Inferior parietal cortex (tissue), 1 donor: Measurements from ENCODE around the gene GMCL2.
"Not testable (repeated sequence)": the region's sequence is repeated elsewhere in the genome, so short reads cannot be mapped to it uniquely, and the experiment has no call there.

Experiments used
- DNase-seq: peaks from one replicate; pipeline ENCODE4 v3.0.0-alpha.2; 2016; ENCODE audit errors: extremely low spot score

Gene GMCL2

DNA sequence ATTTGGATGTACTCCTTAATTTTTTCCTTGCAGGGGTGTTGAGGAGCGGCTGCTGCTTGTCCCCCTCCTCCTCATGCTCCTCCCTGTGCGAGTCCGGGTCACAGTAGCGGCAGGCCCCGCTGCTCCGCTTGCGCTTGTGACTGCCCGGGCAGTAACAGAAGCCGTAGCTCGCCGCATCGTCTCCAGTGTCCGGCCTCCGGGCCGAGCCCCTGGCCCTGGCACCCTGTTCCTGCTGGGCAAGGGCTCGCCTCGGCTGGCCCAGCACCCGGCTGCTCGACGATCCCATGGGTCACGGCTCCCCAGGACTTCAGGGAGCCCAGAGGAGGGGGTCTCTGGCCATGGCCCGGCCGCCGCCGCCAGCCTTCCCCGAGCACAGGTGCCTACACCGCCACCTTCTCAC is at the start of gene GMCL2:
Gene GMCL2 (minus strand): TSS at position 358 of the 400 bp plus-strand sequence. CDS start 72 bp downstream, at position 286.
- DNase-seq, result no peak

DNA sequence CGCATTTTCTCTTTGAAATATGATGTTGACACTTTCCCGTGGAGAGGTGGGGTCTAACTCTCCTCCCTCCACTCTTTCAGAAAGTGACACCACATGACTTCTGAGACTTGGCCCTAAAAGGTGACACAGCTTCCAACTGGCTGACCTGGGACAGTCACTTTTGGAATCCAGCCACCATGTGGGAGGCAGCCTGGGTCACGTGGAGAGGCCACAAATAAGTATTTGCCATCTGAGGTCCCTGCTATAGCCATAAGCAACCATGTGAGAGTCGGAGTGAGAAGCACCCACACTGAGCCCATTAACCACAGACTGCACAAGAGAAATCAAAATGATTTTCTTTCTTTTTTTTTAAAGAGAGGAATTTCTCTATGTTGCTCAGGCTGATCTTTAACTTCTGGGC is 49.5 kb upstream of the GMCL2 start:
- DNase-seq, result peak; percentile 9

DNA sequence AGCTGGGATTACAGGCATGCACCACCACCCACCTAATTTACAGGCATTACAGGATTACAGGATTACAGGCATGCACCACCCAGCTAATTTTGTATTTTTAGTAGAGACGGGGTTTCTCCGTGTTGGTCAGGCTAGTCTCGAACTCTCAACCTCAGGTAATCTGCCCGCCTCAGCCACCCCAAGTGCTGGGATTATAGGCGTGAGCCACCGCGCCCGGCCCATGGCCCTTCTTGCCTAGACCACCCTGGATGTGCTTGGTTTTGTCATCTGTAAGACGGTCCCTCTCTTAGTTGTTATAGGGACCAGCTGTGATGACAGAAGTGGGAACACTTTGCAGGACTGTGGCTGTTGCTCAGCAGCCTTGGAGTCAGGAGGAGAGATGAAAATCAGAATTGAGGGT is 49.0 kb upstream of the GMCL2 start:
- DNase-seq, result no peak

- DNase-seq, result no peak
Observed at GRCh38 chr5:178235588-178235974, 48.4 kb upstream of the GMCL2 start.

DNA sequence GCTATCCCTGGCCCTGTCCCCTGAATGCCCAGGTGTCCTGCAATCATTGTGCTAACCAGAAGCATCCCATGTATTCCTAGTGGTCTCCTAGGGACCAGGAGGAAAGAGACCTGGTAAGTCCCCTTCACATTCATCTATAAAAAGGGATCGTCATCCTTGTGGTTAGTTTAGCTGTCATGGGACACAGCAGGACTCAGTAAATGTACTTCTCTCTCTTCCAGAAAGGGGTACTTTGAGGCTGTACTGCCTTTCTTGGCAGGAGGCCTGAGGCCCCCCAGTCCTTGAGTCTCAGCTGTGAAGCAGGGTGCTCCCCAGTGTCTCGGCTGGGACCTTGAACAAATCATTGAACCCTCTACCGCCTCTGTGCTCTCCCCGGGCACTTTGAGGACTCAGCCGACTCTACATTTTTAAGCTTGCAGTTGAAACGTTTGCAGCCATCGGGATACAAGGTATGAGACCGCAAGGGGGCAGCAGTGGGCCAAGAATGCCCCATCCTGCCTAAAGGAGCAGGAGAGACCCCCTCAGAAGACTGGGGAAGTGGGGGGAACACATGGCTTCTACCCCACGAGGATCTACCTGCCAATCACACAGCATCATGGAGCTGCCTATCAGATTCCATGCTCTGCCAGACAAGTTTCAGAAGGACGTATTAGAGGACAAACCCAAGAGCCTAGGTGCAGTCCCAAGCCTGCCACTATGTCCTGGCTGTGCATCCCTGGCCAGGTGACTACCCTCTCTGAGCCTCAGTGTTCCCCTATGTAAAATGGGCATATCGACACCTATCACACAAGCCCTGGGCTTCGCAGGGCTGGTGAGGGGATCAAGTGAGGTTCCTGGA is 47.8 kb upstream of the GMCL2 start:
- peak; percentile 77 for DNase-seq

DNA sequence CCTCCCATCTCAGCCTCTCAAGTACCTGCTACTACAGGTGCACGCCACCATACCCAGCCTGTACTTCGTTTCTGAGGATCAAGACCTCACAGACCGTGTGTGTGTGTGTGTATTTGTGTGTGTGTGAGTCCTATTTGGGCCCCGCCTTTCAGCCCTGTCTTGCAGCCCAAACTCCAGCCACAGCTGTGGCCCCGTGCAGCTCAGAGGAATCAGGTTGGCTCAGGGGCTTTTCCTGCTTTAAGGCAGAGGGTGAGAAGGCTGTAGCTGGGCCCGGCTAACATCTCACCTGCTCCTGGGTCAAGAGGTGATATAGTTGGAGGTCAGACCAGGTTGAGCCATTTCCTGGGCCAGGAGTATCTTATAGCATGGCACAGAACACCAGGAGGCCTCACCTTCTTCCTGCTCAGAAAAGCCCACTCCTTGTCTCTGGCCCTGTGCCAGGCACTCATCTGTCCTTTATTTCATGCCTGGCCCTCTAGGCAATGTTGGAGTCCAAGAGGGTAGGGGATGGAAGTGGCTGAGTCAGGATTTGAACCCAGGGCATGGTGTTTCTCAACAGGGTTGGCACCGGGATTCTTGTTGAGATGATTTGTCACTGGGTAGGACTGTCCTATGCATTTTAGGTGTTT is 47.1 kb upstream of the GMCL2 start:
- no peak for DNase-seq

DNA sequence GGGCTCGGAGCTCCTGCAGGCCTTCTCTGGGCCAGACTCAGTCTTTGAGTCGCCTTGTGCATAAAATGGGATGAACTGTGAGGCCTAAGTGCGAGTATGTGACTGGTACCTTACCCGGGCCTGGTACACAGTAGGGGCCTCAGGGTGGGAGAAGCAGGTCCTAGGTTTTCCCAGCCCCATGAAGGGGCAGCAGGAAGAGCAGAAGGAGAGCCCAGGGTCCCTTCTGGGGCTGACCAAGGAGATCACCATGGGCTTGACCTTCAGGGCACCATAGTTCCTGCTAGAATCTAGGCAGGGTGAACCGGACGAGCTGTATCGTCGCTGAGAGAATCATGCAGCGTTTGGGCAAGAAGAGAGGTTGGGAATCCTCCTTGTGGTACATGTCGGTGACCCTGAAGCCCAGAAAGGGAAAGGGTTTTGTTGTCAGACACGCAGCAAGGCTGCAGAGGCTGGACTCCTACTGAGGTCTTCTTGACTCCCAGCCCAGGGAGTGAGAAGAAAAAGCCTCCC is 45.8 kb upstream of the GMCL2 start:
- DNase-seq, result no peak

- DNase-seq, result peak; percentile 50
Observed at GRCh38 chr5:178232124-178232919, 45.2 kb upstream of the GMCL2 start, which contains the start of gene PHYKPL. Gene PHYKPL, minus strand, starts transcription at chr5:178232802. Its CDS starts 252 bp downstream, at chr5:178232550.

- no peak for DNase-seq
Observed at GRCh38 chr5:178231539-178232123, 44.5 kb upstream of the GMCL2 start.

GRCh38 chr5:178230879-178231538 is 43.8 kb upstream of the GMCL2 start:
- no peak for DNase-seq

- no peak for DNase-seq
Observed at GRCh38 chr5:178229861-178230260, 42.7 kb upstream of the GMCL2 start.

- not testable (repeated sequence) for DNase-seq
Observed at GRCh38 chr5:178229111-178229510, 41.9 kb upstream of the GMCL2 start.

DNA sequence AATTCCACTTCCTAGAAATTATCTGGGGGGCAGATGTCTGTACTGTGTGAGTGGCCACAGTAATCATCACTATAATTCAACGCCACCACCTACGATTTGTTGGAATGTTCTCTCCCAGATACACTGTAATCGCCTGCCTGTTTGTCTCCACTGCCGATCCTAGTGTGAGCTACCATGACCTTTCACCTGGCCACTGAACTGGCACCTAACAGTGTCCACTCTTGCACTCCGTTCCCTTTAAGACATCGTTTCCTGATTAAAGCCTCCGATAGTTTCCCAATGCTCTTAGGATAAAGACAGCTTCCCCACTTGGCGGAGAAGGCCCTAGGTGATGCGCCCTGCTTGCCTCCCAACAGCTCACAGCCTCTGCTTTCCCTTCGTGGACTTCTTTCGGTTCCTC is 41.4 kb upstream of the GMCL2 start:
- no peak for DNase-seq

DNA sequence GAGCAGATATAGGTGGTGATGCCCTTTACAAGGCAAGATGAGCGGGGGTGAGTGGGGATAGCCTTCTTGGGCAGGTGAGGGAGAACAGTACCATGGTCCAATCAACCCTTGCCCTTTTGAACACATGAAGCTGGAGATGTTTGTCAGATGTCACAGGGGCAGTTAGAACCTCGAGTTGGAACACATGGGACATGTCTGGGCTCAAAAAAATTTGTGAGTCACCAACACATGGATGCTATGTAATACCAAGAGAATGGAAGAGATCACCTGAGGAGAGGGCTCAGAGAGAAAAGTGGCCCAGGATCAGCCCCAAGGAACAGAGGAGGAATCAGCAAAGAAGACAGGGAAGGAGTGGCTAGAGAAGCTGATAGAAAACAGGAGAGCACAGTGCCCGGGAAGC is 40.8 kb upstream of the GMCL2 start:
- no peak for DNase-seq

DNA sequence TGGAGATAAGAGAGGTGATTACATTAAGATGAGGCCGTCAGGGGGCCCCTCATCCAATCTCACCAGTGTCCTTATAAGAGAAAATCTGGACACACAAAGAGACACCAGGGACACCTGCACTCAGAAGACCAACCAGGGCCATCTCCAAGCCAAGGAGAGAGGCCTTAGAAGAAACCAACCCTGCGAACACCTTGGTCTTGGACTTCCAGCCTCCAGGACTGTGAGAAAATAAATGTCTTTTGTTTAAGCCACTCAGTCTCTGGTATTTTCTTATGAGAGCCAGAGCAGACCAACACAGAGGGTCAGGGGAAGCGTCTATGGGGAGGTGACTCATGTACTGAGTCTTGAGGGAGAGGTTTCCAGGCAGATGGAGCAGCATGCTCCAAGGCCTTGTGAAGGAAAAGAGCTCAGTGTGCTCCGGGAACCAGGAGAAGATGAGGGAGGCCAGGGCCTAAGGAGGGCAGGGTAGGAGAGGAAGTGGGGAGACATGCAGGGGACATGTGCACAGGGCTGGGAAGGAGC is 40.0 kb upstream of the GMCL2 start:
- no peak for DNase-seq

GRCh38 chr5:178225174-178225573 is 38.0 kb upstream of the GMCL2 start:
- DNase-seq, result no peak

DNA sequence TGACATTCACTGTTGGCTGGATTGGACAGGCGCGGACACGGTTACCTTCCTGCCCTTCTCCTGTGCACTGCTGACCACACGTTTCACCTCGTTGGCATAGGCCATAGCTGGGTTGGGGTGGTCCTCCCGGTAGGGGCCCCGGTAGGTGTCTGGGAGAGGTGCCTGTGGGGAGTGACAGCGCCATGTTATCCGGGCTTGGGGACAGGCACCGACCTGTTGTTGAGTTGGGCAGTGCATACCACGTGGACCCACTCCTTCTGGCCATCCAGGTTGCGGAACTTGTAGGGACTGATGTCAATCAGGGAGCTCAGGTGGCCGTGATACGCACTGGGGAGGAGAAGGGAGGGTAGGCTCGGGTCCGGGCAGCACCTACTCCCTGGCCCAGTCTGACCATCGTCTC is 37.2 kb upstream of the GMCL2 start:
- DNase-seq, result no peak

GRCh38 chr5:178223828-178224335 is 36.7 kb upstream of the GMCL2 start:
- DNase-seq, result no peak

GRCh38 chr5:178223196-178223773 is 36.1 kb upstream of the GMCL2 start:
- no peak for DNase-seq

- no peak for DNase-seq
Observed at GRCh38 chr5:178222292-178222691, 35.1 kb upstream of the GMCL2 start.
